GM18870 (cell line): ENCODE data around the gene HS3ST2.
"Not testable (repeated sequence)": the region's sequence is repeated elsewhere in the genome, so short reads cannot be mapped to it uniquely, and the experiment has no call there.

Experiments
- ATAC-seq: cut with Tn5 transposase; IDR thresholded peaks from one replicate; pipeline ENCODE4 v1.9.1; 2021; ENCODE audit warnings: moderate library complexity; ENCODE audit not compliant: unreplicated experiment

HS3ST2 gene

DNA sequence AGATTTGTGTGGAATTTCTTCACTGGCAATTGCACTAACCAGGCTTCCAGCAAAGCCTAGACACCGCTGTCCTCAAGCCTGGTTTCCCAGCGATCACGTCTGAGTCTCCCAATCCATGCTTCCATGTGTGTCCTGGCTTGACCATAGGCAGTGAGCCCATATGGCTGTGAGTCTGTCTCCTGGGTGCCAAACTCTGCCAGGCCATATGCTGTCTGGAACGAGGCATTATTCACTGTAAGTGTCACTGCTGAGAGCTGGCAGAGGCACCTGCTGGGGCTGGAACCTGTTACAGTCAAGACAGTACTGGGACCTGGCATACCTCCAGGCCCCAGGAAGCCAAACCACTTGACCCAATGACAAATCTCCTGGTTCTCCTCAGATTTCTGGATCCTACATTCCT is 60.4 kb downstream of the HS3ST2 start:
- ATAC-seq = no peak

DNA sequence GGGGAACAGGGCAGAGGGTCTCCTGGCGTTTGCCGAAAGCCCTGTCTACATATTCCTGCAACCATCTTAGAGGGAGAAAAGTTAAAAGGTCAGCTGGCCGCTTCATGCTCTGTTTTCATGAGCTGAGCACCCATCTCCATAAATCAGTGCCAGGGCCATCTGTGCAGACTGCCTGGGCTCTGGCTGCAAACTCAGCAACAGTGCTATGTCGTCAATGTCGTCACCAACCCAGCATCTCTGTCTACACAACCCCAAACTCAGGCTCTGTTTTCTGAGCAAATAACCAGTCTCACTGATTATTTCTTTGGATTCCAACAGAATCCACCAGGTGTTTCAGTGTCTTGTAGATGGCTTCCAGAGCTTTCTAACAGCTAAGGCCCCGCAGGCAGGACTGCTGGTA is 65.0 kb downstream of the HS3ST2 start:
- no peak for ATAC-seq

DNA sequence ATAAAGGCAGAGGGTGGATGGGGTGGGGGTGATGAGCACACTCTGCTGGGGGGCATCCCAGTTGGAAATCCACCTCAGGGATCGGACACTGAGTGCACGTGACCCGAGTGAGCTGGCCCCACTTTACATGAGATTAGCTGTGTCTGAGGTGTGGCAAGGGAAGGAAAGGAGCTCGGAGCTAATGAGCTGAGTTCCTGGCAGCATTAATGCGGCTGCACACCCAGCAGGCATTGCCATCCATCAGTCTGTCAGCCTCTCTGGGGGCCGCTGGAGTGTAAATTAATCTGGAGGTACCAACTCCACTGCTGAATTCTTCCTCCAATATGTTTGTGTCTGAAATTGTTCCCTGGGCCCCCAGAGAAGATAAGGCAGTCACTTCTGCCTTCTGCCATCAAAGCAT is 65.5 kb downstream of the HS3ST2 start:
- no peak for ATAC-seq

DNA sequence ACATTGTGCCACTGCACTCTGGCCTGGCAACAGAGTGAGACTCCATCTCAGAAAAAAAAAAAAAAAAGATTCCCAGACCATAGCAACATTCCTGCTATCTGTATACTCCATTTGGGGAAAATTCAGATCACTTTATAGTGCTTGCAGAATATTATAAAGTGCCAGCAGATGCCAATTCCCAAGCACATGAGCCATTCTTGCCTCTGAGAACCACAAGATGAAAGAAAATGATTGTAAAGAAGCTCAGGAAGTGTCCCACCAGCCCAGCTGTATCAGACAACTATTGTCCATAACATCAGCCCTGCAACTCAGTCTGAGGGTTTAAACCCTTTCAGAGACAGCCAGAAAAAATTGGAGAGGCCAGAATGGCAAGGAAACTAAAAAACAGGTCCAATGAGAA is 69.0 kb downstream of the HS3ST2 start:
- no peak for ATAC-seq

DNA sequence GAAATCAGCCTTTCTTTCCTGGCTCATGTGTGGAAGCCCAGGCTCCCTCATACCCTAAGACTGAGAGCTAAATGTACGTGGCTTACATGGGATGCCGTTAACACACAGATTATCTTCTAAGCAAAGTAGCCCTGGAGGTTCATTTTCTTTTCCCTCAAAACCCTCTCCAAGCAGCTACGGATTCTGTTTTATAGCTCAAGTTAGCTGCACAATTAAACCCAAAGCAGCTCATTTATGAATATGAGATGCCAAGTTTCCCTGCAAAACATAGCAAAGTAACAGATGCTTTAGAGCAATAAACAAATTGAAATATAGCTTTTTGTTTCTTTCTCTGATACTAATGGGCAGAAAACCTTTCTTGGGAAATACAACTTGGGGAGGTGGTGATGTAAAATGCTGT is 72.0 kb downstream of the HS3ST2 start:
- ATAC-seq = no peak

DNA sequence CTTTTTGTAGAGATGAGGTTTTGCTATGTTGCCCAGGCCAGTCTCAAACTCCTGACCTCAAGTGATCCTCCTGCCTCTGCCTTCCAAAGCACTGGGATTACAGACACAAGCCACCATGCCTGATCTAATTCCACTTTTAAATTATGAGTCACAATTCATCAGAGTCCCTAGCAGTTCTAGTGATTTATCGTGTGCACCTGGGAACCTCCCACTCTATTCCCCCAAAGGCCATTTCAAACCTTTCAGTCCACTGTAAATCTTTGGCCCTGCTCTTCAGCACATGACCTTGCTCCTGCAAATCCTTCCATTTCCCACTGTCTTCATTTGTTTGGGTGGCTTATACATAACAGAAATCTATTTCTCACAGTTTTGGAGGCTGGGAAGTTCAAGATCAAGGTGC is 73.0 kb downstream of the HS3ST2 start:
- no peak for ATAC-seq

DNA sequence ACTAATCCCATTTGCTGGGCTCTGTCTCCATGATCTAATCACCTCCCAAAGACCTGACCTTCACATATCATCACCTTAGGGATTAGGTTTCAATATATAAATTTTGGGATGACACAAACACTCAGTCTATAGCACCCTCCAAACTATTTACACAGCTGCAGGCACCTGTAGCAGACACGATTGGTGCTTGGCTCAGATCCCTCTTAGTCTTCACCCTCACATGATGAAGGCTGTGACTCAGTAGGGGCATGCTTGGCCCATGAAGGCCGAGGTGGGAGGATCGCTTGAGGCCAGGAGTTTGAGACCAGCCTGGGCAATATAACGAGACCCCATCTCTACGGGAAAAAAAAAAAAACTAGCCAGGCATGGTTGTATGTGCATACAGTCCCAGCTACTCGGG is 73.5 kb downstream of the HS3ST2 start:
- ATAC-seq = no peak

DNA sequence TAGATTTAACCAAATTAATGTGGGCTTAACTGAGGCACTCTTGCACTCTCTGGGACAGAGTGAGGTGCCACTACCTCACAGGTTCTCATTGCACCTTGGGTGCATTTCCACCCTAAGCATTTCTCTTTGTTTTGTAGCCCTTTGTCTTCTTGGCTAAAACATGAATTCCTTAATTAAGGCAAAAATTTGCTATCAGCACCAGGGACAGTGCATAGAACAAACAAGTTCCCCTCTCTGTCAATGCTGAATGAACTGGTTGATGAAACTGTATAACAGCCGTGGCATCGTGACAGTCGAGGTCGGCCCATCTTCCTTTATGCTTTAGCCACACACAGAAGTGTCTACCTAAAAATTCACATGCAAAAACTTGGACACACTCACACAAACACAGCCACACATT is 74.8 kb downstream of the HS3ST2 start:
- no peak for ATAC-seq

DNA sequence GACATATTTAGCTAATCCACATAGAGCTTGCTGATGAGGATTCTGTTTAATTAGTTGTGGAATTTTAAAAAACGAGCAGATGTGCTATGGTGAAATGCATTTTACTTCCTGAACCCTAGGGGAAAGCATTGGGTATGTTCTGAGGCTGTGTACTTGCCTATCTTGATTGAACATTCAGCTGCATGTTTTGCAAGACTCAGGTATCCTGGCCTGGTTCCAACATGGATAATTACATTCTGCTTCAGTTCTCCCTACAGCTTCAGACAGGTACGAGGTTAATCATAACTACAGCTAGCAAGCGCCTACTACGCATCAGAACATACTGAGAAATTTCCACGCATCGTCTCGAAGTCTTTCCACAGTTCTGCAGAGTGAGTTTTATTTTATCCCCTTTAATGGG is 77.0 kb downstream of the HS3ST2 start:
- no peak for ATAC-seq

DNA sequence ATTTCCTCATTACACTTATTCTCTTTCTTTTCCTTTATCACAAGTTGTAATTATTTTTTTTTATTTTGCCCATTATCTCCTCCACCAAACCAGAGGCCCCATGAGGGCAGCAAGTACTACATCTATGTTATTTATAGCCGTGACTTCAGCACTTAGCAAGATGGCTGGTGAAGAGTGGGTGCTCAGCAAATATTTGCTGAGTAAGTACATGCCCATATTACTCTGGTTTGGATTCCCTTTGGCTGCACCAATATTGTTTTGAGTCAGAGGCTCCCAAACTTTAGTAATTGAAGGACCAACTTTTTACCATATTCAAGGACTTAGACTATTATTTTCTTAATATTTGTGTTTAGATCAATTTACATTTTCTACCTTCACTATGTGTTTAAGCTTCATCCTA is 83.2 kb downstream of the HS3ST2 start:
- no peak for ATAC-seq

DNA sequence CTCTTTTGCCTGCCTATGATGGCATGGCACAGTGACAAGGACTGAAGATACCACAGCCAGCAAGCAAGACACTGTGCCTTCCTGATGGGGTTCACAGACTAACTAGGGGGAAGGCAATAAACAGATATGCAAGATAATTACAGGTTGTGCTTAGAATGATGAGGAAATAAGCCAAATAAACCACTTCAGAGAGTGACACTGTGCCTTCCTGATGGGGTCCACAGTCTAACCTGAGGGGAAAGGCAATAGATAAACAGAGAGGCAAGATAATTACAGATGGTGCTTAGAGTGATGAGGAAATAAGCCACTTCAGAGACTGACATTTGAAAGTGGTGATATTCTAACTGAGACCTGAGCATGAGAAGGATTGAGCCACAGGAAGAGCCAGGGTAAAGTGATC is 84.2 kb downstream of the HS3ST2 start:
- ATAC-seq = no peak

DNA sequence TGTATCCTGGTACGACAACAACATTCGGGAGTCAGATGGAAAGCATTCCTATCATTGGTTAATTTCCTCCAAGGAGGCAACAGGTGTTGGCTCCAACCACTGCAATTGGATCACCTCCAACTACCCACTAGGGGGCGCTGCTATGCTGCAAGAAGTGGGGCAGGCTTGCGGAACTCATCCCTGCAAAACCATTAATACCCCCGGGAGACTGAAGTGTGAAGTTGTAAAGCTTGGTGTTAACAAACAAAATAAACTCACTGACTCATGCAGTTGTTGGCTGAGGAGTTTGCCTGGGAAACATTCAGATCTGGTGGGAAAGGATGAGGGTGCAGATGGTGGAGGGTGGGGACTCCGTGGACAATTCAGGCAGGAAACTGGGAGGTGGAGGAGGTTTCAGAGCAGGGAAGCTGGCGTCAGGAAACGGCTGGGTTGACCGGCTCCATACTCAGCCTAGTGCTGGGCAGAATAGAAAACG is 84.9 kb downstream of the HS3ST2 start:
- ATAC-seq = no peak

DNA sequence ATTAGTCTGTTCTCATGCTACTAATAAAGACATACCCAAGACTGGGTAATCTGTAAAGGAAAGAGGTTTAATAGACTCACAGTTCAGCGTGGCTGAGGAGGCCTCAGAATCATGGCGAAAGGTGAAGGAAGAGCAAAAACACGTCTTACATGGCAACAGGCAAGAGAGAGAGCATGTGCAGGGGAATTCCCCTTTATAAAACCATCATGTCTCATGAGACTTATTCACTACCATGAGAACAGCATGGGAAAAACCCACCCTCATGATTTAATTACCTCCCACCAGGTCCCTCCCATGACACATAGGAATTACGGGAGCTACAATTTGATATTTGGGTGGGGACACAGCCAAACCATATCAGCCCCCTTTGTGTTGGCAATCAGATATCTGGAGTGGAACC is 85.6 kb downstream of the HS3ST2 start:
- not testable (repeated sequence) for ATAC-seq

DNA sequence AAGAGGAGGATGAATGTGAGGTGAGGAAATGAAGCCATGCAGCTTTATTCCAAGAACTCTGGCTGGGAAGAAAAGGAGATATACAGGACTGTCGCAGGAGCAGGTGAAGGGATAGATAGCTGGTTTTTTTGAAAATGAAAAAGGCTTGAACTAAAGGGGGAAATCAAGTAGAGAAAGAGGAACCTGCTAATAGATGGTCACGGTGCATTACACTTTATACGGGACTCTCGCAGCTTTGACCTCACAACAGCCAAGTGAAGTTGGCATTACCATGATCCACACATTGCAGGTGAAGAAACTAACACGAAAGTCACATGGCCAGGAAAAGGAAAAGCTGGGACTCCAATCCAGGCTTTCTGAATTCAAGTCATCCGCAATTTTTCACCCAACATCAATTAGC is 86.9 kb downstream of the HS3ST2 start:
- no peak for ATAC-seq

DNA sequence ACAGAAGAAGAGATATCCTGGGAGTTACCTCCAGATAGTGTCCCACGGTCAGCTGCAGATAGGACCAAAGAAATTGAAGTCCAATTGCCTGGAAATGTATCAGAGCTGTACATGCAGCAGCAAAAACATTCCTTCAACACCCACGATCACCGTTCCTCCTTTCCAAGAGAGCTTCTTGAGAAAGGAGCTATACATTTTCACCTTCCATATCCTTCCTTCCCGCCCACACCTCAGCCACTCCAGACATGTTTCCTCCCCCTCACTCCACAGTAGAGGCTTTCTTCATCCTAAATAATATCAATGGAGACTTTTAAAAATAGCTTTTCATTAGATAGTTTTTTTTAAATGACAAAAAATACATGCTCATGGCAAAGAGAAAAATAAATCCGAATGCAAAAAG is 87.6 kb downstream of the HS3ST2 start:
- ATAC-seq = no peak

DNA sequence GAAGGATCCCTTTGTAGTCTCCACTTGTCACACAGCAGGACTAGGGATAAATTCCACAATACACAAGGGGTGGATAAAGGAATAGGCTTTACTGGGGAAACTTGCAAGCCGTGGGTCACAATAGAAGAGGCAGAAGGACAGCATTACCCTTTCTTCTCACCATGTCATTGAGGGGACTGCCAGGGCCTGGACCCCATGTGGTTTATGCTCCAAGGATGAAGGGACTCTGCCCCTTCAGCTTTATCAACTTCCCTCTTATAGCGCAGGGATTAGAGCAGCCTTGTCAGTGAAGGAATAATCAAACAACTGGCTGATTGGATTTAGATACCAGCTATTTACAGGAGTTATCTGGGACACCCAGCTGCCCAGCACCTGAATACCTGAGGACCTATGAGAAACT is 89.8 kb downstream of the HS3ST2 start:
- no peak for ATAC-seq

DNA sequence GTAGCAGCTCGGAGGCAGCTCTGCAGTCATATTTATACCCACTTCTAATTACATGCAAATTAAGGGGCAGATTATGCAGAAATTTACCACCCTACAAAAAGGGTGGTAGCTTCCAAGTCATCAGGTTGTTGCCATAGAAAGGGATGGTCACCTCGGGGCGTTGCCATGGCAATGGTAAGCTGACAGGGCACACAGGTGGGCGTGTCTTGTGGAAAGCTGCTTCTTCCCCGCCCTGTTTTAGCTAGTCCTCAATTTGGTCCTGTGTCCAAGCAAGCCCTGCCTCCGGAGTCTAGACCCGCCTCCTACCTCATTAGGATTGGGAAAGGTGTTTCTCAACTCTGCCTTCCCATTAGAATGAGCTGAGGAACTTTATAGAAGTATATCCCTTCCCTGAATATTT is 98.7 kb downstream of the HS3ST2 start:
- ATAC-seq = no peak

DNA sequence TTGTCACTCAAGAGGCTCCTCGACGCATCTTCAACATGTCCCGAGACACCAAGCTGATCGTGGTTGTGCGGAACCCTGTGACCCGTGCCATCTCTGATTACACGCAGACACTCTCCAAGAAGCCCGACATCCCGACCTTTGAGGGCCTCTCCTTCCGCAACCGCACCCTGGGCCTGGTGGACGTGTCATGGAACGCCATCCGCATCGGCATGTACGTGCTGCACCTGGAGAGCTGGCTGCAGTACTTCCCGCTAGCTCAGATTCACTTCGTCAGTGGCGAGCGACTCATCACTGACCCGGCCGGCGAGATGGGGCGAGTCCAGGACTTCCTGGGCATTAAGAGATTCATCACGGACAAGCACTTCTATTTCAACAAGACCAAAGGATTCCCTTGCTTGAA is 101.0 kb downstream of the HS3ST2 start:
- no peak for ATAC-seq

DNA sequence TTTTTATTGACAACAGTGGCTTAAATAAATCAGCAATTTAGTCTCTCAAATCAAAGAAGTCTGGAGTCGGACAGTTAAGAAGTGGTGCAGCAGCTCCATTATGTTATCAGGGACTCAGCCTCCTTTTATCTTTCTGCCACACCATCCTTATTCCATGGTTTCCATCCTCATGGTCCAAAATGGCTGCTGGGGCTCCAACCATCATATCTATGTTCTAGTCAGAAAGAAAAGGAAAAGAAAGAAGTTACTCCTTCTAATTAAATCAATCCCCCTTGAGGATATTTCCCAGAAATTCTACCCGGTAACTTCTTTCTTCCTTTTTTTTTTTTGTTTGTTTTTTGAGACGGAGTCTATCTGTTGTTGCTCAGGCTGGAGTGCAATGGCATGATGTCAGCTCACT is 109.5 kb downstream of the HS3ST2 start:
- no peak for ATAC-seq

DNA sequence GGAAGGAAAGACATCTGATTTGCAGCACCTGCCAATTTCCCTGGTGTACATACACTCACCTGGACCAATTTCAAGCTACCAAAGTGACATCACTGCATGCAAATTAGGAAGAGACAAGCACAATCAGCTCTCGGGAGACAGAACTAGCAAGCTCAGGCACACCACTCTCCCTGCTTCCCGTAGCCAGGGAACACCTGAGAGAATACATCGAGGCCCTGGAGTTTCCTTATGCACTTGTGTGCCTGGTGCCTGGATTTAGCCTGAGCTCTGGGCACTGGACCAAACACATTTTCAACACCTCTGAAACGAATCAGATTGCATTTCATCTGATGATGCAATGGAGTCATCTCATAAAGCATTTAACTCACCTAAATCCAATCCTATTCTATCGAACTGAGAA is 110.5 kb downstream of the HS3ST2 start:
- no peak for ATAC-seq

DNA sequence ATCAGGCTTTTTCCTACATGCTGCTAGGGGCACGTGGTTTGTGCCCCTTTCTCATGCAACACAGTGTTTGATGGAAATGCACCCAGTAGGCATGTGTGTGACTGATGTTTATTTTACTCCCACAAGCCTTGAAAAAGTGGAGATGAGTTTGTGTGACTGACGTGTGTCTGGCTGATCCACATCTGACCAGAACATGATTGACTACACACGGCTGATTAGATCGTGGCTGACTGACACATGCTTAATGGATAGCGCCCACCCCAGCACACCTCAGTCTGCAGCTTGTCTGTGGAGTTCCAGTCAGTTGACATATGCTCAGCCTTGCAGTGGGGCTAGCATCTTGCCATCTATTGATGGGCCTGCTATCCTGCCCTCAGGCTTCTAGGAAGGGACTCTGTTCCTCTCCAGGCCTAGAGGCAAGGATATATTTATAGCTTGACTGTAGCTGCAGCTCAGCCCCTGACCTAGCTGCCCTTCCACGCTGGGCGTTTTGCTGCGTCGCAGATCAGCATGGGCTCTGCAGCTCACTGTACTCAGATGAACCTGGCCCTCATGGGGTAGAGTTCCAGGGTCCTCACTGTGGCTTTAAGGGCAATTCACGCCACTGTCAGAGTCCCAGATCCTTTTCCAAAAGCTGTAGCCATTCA is 112.3 kb downstream of the HS3ST2 start:
- ATAC-seq = no peak

DNA sequence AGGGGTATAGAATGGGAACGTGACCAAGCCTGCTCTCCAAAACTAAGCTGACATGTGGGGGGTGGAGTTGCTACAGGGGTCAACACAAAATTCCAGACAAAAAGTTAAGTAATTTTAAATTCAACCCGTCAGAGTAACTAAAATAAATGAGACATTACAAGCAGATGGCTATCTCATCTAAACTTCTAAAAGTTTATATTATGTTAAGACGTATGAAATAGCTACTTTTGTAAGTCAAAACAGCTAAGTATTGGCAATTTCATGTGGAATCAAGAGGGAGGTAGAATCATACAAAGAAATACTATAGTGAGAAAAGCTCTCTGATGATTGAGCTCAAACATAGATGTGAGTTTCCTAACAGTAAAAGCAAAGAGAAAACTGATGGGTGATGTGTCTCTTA is 113.3 kb downstream of the HS3ST2 start:
- ATAC-seq = no peak

DNA sequence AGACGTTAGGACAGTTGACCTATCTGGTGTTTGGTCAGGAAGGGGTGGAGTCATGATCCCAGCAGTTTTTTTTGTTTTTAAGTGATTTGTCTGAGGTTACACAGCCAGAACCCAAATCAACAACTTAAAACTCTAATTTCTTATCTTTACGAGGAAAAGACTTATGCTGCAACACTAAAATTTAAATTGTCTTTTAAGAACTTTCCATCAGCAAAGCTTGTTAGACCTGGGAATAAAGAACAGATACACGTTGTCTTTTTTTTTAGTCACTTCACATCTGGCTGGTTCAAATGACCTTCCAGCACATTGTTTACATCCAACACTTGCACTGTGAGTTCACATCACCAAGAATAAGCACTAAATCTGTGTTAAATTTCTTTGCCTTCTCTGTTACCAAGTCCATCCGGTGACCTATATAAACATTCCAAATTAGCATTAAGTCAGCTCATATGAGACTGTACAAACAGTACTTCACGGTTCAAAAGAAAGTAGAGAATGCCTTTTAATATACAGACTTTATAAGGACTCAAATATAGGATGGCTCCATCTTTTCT is 115.0 kb downstream of the HS3ST2 start:
- no peak for ATAC-seq
